Activated CD8-positive, alpha-beta memory T cell treated with anti-CD3 and anti-CD28 coated beads, Interleukin-2, amount 50 U/mL, for 4 hours (primary cell): Measurements from ENCODE around the gene NCOA7.
"Not testable (repeated sequence)": the region's sequence is repeated elsewhere in the genome, so short reads cannot be mapped to it uniquely, and the experiment has no call there.

Experiments
- DNase-seq: peaks from one replicate; pipeline ENCODE4 v3.0.0-alpha.2; 2020

NCOA7 gene

DNA sequence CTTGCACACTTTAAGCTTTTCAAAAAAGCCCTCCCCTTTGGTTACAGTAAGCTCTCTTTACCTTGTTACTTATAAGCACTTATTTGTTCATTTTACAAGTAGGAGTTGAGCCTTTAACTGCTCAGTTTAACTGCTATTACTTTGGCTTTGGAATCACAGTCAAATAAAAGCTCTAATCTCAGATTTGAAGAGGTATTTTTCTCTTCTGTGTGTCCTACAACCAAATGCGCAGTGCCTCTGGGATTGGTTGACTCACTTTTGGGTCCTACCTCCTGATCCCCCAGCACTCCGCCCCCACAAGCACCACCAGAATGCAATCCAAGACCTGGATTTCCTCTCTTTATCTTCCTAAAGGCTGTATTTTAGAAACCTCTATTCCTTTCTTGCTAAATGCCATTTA lies 2.5 kb downstream of the NCOA7 start:
- DNase-seq: no peak

GRCh38 chr6:125793863-125794262 lies 3.1 kb downstream of the NCOA7 start:
- no peak for DNase-seq

DNA sequence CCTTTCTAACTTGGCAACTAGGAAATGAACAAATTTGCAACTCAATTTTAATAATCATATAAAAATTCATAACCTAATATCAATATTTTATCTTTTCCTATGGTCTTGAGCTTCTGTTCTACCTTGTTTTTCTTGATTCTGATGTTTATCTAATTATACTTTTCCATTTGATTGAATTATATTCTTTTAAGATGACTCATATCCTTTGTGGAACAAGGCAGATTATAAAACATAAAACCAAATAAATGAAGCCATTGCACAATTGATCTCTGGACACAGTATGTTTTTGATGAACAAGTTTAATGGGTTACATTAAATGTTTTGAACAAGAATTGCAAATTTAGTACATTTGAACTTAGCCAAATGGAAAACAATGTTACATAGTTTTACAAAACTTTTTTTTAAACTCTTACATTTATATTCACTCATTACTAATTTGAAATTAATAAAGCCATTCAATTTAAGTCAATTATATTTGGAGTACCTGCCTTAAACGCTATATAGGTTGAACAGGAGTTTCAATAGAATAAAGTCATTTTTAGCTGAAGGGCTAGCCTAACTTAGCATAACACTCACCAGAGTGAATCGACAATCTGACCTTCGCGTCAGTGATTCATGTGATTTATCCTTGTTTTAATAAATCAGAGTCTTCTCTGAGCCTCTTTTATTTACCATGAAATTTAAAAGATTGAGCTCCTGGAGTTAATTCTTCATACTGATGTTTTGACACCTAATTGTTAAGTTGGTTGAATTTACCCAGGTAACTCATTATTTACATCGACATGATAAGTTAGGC lies 3.8 kb downstream of the NCOA7 start:
- DNase-seq: no peak

DNA sequence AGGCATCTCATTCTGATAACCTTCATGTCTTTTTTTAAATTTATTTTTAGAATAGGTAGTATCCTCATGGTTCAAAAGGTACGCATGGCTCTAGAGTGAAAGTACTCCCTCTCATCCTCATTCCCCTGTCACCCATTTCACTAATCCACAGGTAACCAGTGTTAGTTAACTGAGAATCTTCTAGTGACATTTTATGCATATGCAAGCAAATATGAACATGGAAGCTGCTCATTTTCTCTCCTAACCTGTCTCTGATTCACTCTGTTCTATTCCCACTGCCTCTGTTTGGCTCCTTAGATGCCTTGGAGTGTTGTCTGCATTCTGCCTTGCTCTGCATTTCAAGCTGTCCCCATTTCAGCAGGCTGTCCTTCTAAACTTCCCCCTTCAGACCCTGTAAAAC lies 4.5 kb downstream of the NCOA7 start:
- no peak for DNase-seq

- DNase-seq: no peak
Observed at GRCh38 chr6:125797120-125797885, 6.5 kb downstream of the NCOA7 start.

DNA sequence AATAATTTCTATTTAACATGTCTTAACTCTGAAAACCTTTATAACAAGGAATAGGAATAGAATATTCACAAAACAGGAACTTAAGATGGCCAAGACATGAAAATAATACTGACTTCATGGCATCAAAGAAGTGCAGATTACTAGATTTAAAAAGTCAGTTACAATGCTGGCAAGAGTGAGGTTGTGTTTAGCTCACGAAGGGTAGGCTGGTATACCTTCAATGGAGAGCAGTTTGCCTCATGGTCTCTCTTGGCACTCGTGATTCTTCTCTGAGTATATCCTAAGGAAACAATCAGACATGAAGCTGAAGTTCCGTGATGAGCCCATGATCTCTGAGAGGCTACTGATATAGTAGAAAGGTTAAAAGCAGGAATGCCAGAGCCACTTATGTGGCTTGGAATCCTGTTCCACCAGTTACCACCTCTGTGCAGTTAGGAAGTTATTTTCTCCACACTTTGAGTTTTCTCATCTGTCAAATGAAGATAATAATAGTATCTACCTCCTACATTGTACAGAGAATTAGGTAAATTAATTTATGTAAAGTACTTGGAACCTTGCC lies 7.2 kb downstream of the NCOA7 start:
- DNase-seq: no peak

DNA sequence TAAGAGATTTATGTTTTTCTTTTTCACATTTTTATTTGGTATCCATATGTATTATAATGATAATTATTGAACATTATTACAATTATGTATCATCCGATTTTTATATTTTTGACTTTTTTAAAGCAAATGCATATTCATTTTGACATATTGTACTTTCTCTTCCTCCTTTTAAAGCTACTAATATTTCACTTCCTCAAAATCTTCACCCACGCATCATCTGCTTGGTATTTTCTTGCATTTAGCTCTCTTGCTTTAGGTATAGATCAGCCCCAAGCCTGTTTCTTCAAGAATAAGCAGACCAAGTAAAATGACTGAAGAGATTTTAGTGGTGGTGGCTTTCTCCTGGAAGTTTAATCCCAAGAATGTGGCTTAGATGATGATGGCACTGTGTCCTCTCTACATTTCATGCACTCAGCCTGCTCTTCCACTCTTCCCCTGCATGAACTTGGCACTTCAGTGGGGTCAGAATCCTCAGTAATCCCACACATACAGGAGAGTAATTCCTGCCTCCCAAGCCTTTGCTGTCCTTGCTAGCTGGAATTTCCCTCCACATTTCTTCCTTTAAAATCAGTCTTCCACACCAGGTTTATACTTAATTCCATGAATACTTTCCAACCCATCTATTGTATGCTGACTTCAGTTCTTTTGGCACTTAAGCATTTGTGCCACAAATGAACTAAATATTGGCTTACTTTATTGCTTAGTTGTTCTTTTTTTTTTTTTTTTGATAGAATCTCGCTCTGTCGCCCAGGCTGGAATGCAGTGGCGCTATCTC lies 8.2 kb downstream of the NCOA7 start:
- DNase-seq: no peak

GRCh38 chr6:125802383-125802782 lies 11.6 kb downstream of the NCOA7 start:
- DNase-seq: no peak

DNA sequence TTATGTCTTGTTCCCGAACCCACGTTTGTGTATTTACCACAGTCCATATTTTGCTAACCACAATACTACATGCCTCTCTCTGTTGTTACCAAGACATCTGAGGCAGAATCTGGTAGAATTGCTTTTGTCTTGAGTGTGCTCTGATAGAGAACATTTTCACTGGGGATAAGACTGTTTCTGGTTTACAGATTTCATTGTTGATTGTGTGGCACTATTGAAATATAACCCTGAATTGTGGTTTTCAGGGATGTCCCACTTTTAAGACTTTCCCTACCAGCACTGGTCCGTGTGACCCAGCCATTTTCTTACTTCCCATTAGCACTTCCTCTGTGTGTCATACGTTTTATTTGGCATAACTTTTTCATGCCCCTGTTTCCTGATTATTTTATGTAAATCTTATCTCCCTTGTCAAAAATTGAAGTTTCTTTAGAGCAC lies 12.2 kb downstream of the NCOA7 start:
- no peak for DNase-seq

GRCh38 chr6:125804264-125804663 lies 13.5 kb downstream of the NCOA7 start:
- no peak for DNase-seq

- not testable (repeated sequence) for DNase-seq
Observed at GRCh38 chr6:125804866-125805425, 14.2 kb downstream of the NCOA7 start.

GRCh38 chr6:125806813-125807212 lies 16.1 kb downstream of the NCOA7 start:
- no peak for DNase-seq

DNA sequence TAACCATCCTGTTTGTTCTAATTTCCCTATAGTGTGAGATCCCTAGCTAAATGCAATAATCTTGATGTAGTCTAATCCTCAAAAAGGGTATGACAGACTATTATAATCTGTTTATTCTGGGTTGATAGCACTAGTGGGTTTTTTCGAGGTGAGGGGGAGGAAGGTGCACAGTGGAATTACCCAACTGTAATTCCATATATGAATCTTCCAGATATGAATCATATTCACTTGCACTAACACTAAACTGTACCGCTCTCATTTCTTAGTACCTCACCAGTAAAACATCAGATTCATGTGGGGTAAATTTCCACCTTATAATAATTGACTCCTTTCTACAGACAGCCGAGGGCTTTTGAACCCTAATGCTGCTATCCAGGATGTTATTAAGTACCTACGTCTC lies 16.5 kb downstream of the NCOA7 start:
- no peak for DNase-seq

DNA sequence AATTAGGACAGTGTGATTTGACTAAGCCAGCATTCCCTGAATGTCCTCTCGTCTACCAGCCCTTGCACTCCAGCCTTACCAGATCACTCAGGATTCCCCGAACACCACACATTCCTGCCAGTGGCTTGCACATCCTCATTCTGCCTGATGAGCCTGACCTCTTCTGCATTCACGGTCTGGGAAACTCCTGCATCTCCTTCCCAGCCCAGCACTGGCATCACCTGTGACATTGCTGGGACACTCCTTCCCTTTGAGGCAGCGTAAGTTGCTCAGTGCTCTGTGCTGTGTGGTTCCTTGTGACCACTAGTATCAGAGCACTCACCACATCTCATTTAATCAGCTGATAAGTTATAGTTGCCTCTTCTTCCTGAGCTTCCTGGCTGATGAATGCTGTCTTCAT lies 17.3 kb downstream of the NCOA7 start:
- DNase-seq: no peak

DNA sequence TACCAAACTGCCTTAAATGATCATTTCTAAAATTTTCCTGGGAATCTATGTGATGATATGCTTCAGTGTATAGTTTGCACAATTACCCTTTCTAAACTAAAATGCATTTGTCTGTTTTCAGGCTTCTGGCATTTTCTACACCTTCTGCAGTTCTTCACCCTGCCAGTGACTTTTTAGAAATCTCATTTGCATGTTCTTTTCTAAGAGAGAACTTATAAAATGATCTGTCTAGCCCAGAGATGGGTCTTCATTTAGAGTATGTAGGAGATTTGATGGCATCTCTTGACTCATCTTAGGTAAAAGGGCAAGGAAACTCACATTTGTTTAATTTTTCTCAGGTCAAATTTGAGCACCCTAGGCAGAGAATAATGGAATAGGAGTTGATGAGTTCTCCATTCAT lies 17.8 kb downstream of the NCOA7 start:
- DNase-seq: no peak

GRCh38 chr6:125809570-125810170 lies 18.9 kb downstream of the NCOA7 start:
- DNase-seq: no peak

GRCh38 chr6:125810445-125810844 lies 19.7 kb downstream of the NCOA7 start:
- no peak for DNase-seq

DNA sequence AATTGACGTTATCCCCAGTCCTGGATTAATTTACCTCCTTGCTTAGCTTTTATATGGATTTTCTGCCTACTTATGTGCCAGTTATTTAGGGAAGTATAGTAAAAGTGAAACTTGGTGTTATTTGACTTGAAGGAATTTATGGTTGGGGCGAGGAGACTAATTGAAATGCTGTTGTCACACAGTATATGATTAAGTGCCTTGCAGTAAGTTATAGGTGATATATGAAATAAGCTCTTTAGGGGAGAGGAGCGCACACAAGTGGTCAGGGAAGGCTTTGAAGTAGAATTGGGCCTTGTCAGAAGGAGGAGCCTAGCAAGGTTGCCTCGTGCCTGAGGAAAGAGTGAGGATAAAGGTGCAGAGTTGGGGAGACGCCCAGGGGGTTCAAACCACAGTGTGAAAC lies 20.5 kb downstream of the NCOA7 start:
- no peak for DNase-seq

DNA sequence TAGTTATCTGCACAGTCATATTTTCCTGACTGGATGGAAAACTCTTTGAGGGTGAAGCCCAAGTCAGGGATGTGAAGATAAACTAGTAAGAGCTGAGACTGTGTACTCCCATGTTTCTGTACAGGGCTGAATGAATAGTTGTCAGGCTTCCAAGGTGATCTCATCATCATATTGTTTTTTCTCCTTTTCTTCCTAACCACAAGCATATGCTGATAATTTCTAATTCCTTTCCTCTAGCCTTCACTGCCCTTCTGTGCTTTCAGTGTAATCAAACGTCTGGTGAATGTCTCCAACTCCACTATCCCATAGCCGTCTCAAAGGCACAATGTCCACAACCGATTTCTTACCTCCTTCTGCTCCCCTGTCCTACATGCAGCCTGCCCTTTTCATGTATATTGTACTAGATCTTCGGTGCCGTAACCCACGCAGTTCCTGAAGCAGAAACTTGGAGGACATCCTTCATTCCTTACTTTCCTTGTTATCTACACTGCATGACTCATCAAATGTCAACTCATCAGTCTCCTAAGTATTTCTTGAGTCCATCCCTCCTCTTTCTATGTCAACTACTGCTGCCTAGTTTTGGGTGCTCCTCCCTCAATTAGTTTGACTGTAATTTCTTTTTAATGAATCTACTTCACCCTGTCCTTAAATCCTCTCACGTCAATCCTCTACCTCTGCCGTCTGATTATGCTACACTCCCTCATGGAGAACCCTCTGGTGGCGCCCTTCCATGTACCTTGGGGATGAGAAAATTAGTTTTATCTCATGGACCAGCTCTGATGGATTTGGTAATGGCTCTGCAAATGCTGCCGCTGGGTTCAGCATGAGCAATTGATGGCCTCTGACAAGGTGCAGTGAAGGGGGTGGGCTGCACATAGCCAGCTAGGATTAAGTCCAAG lies 21.9 kb downstream of the NCOA7 start:
- no peak for DNase-seq

GRCh38 chr6:125814481-125814880 lies 23.7 kb downstream of the NCOA7 start:
- no peak for DNase-seq
